Measurements from ENCODE around the gene TMEM52B.

GRCh38 chr12:10210225-10210624, 31.4 kb downstream of the TMEM52B start:
- TF ChIP-seq CTCF (IDR thresholded peaks at IDR 0.05): no peak
- TF ChIP-seq POLR2AphosphoS5 (IDR thresholded peaks at IDR 0.05): no peak

Measured in esophagus muscularis mucosa (tissue), 3 donors.